Testis (tissue), 3 donors: ENCODE measurements around the gene ZNF516. TPM values are rescaled to one million over a fixed set of nuclear protein-coding genes. Genes with fewer than 3 reads are reported as not detected.

Experiments
- DNase-seq: peaks from one replicate; pipeline ENCODE4 v3.0.0-alpha.2; 2019
- H3K27ac ChIP-seq, 2 donors: fragments of 200-600 bp; sonication (generic); one replicate each; pipeline ENCODE4 v1.5.1; 2019
- H3K27me3 ChIP-seq: fragments of 200-600 bp; sonication (generic); one replicate; pipeline ENCODE4 v1.5.1; 2019
- H3K36me3 ChIP-seq: fragments of 200-600 bp; sonication (generic); one replicate; pipeline ENCODE4 v1.5.1; 2017; ENCODE audit warnings: low read depth; ENCODE audit errors: missing control alignments
- H3K4me1 ChIP-seq: fragments of 200-600 bp; sonication (generic); one replicate; pipeline ENCODE4 v1.5.1; 2019
- H3K4me3 ChIP-seq, 2 donors: fragments of 200-600 bp; sonication (generic); one replicate each; pipeline ENCODE4 v1.5.1; 2017 to 2019
- H3K9me3 ChIP-seq: fragments of 200-600 bp; sonication (generic); one replicate; pipeline ENCODE4 v1.5.1; 2017
- POLR2A ChIP-seq: fragments of 450-650 bp; IDR thresholded peaks from one replicate; pipeline ENCODE4 v1.6.1; 2017; ENCODE audit warnings: antibody characterized with exemption, mild to moderate bottlenecking, moderate library complexity
- WGBS, 2 donors: methylation state at CpG; one replicate each; pipeline ENCODE4 v1.1.5; 2018; 5-methylcytosine and 5-hydroxymethylcytosine counted together
- intact Hi-C: fragments of 100-400 bp; cut with DNase I; formaldehyde crosslinking; loops from one replicate; pipeline ENCODE4 v1.15.1; 2023; ENCODE audit warnings: low total_unique reads
- polyA plus RNA-seq: library from polyadenylated mRNA; stranded (reverse); fragments of 350-450 nt; fragmentation: Illumina TruSeq; extraction: RNeasy Lipid Tissue Mini Kit (QIAGEN cat#74804); gene quantifications from one replicate; pipeline ENCODE4 v1.2.3, GENCODE V29; 2014; ENCODE audit warnings: low read depth, low replicate concordance; ENCODE audit not compliant: insufficient read depth
- total RNA-seq, 2 donors: library from RNA; depleted of rRNA; stranded (reverse); fragments of >200 nt; gene quantifications; one replicate each; pipeline ENCODE4 v1.2.3, GENCODE V29; 2016
- TF ChIP-seq, protein P1 (sequence below), 3 experiments: fragments of 450-650 bp in 2 of 3; fragments of 200-600 bp in 1 of 3; sonication (generic) in 1 of 3; IDR thresholded peaks; one replicate each; pipeline ENCODE4 v1.5.1; 2016 to 2019; ENCODE audit warnings: antibody characterized with exemption in 3 of 3, mild to moderate bottlenecking in 2 of 3, moderate library complexity in 1 of 3

ZNF516 gene
- total and polyA plus RNA-seq, 3 donors from 2014 or later: 79.0 to 212 (median 189) TPM

DNA sequence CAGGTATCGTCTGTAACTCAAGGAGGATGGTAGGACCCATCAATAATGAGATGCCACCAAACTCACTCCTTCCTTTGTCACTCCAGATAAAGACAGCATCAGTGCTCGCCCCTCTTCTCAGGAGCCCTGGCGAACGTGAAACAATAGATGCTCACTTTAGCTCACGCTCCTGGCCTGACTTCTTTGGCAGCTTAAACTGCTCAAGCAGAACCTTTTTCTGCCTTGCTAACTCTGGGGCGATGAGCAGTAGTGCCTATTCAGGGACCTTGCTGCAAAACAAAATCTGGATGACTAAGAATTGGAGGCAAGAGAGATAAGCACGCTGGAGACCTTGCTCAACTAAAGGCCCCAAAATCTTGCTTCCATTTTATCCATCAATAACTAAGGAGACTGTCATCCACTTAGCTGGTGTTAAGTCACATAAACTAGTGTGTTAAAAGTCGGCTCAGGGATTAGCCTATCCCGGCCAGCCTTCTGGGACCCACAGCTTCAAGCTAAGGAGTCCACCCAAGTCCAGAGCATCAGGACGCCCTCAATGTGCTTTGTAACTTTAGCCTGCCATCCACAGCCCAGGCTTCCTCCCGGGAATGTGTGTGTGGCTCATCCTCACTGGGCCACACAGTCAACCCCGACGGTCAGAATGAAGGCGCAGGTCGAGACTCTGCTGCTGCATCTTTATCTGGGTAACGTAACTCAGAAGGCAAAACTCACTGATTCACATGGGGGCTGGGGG lies 38.9 kb downstream of the ZNF516 start:
- Histone ChIP-seq H3K27me3 (no peaks in the 10 kb centered on the region), H3K27ac (peak overlapping the region; percentile 40 to 94), H3K9me3 (no peaks in the 10 kb centered on the region), H3K36me3 (no peaks in the 10 kb centered on the region), H3K4me3 (no peak overlapping the region), H3K4me1 (peaks cover 90% of the 10 kb centered on the region)
- intact Hi-C loops: no loop called here
- peak; percentile 15 for DNase-seq
- 64 to 82% methylated on average over 16 of the region's 16 CpGs for WGBS, 2 donors
- TF ChIP-seq POLR2A: no peak
- TF ChIP-seq, protein P1, sequence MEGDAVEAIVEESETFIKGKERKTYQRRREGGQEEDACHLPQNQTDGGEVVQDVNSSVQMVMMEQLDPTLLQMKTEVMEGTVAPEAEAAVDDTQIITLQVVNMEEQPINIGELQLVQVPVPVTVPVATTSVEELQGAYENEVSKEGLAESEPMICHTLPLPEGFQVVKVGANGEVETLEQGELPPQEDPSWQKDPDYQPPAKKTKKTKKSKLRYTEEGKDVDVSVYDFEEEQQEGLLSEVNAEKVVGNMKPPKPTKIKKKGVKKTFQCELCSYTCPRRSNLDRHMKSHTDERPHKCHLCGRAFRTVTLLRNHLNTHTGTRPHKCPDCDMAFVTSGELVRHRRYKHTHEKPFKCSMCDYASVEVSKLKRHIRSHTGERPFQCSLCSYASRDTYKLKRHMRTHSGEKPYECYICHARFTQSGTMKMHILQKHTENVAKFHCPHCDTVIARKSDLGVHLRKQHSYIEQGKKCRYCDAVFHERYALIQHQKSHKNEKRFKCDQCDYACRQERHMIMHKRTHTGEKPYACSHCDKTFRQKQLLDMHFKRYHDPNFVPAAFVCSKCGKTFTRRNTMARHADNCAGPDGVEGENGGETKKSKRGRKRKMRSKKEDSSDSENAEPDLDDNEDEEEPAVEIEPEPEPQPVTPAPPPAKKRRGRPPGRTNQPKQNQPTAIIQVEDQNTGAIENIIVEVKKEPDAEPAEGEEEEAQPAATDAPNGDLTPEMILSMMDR (IDR thresholded peaks at IDR 0.05): no peak

DNA sequence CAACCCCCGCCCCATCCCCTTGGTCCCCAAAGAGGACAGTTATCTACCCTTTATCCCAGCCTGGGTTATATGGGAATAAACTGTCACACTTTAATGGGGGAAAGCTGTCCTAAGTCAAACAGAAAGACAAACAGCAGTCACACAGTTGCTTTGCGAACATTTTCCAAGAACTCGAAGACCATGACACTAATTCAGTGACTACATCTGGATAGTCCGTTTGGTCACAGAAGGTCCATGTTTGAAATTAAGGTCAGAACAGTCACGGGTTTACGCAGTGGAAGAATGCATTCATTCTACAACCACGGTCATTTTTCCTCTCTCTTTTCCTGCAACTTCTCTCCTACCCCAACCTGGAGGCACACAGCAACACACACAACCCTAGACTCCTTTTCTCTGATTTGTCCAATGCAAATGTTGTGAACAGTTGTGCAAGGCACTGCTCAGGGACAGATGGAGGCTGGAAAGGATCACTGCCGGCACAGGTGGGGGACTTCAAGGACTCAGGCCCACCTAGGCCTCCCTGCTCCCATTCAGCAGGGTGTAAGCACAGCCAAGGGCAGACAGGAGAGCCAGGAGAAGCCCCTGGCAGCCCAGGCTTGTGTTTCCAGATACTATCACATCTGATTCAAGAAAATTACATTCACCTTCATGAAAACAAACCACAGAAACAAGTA lies 39.9 kb downstream of the ZNF516 start:
- Histone ChIP-seq H3K36me3 (no peaks in the 10 kb centered on the region), H3K4me3 (no peak overlapping the region), H3K4me1 (peaks cover 91% of the 10 kb centered on the region), H3K9me3 (no peaks in the 10 kb centered on the region), H3K27ac (peak overlapping the region; percentile 40 to 94), H3K27me3 (no peaks in the 10 kb centered on the region)
- 43 to 45% methylated on average over 8 of the region's 8 CpGs for WGBS, 2 donors
- peak; percentile 14 for DNase-seq
- intact Hi-C loops: no loop called here
- no peak for TF ChIP-seq POLR2A
- TF ChIP-seq, protein P1 (IDR thresholded peaks at IDR 0.05): no peak

DNA sequence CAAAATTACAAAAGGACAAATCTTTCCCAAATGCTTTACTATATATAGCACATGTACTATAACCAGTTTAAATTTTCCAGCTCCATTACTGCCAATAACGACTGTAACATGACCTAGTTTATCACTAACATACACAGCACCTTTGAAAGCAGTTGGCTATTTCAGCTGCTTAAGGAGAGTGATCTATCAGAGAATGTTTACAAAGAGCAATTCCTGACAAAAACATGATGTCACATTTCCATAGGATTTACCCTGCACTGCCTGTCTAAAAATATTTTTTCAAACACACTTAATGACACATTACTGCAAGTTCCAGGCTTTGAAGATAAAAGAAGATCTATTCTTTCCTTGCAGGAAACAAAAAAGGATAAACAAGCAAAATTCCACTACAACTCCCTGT lies 40.6 kb downstream of the ZNF516 start:
- DNase-seq: no peak
- intact Hi-C loops: no loop called here
- Histone ChIP-seq H3K4me3 (no peak overlapping the region), H3K27me3 (no peaks in the 10 kb centered on the region), H3K36me3 (no peaks in the 10 kb centered on the region), H3K9me3 (no peaks in the 10 kb centered on the region), H3K27ac (peak overlapping the region; percentile 53 to 94), H3K4me1 (peaks cover 93% of the 10 kb centered on the region)
- TF ChIP-seq, protein P1 (IDR thresholded peaks at IDR 0.05): no peak
- TF ChIP-seq POLR2A: no peak
- 19 to 26% methylated on average over 1 of the region's 1 CpG for WGBS, 2 donors

DNA sequence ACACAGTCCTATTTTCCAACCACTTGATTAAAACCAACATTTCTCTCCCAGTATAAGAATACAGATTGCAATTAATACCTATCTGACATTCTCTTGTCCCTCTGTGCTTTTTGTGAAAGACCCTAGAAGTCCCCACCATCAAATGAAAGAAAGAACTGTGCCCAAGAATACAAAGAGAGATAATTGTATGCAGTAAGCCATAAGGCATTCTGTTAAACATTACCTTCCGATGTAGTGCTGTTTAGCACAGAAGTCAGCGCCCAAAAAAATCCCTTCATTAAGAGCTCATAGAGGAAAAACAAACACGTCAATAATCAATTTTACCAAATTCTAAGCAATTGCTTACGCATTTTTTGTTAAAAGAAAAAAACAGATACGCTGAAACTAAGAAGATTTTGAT lies 41.1 kb downstream of the ZNF516 start:
- TF ChIP-seq, protein P1 (IDR thresholded peaks at IDR 0.05): no peak
- TF ChIP-seq POLR2A: no peak
- intact Hi-C loops: no loop called here
- Histone ChIP-seq H3K27ac (peak overlapping the region; percentile 53 to 94), H3K4me3 (no peak overlapping the region), H3K36me3 (no peaks in the 10 kb centered on the region), H3K27me3 (no peaks in the 10 kb centered on the region), H3K4me1 (peaks cover 93% of the 10 kb centered on the region), H3K9me3 (no peaks in the 10 kb centered on the region)
- no peak for DNase-seq
- 72 to 88% methylated on average over 5 of the region's 5 CpGs for WGBS, 2 donors
